ENCODE data around the gene BTRC.

The BTRC gene

GRCh38 chr10:101485681-101486554, 132.0 kb downstream of the BTRC start:
- peak; percentile 42 for DNase-seq

GRCh38 chr10:101487399-101487798, 133.4 kb downstream of the BTRC start:
- DNase-seq, result no peak

GRCh38 chr10:101489355-101489754, 135.4 kb downstream of the BTRC start:
- DNase-seq, result peak; percentile 50

- no peak for DNase-seq
These were observed 136.1 kb downstream of the BTRC start for GRCh38 chr10:101490026-101490425.

DNA sequence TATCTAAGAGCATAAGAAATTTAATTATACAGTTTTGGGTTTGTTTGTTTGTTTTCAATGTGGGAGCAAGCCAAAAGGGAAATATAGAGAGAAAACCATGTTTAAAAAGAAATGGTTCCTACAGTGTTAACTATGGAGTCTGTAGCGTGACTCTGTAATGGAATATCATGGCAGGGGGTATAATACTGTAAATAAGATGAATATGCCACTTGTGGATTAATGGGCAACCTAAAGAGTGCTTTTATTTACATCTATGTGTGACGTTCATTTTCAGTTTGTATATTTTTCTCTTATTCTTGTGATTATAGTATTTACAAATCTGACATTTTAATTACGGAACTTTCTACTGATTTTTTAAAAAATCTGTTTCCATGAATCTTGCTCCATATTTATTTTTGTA, 138.2 kb downstream of the BTRC start:
- peak; percentile 29 for DNase-seq

DNA sequence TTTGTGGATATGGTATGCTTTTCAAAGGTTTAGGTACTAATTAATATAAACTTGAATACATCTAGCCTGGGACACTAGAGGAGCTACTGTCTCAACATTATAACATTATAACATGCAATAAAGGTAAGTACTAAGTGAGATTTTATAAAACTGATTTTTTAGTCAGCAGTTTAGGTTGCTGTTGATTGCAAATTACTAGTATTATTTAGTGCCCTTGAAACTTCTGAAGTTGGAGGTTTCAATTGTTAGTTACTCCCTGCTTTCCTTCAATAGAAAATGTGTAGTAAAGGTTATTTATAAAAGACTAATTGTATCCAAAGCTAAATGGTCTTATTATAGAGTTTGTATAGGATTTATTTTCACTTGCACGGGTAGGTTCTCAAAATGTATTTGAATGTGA, 138.8 kb downstream of the BTRC start:
- no peak for DNase-seq

DNA sequence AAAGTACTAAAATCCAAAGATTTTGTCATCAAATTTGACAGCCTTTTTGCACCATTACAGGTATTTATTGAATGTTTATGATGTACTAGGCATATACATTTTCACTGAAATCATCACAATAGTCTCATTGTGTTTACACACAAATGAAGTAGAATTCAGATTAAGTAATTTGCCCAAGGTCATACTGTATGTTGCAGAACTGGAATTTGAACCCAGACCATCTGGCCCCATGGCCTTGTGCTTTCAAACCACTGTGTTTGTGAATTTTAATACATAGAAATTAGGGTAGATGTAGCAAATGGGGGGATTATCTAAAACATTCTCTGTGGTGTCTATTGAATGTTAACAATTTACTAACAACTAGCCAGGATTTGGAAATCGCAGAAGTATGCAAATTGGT, 139.3 kb downstream of the BTRC start:
- no peak for DNase-seq

DNA sequence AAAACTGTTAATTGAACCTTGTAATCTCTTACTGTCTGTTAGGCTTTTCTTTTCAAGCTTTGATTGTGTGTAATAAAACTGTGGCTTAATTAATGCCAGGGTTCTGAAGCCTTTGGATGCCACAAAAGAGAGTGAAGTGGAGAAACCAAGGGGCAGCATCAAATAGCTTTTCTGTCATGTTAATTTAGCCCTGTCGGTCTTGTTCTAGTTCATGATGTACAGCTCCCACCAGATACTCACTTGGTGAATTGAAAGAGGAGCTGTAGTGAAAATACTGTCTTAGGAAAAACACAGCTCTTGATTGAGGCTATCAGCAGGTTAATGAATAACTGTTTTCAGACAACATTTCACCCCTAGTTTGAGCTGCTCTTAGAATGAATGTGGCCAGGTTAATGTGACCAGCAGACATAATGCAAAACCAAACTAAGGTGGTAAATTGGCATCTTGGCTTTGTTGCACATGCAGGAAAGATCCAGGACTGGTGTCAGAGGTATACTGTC, 139.9 kb downstream of the BTRC start:
- DNase-seq, result no peak

- no peak for DNase-seq
These were observed 140.7 kb downstream of the BTRC start for GRCh38 chr10:101494650-101495049.

DNA sequence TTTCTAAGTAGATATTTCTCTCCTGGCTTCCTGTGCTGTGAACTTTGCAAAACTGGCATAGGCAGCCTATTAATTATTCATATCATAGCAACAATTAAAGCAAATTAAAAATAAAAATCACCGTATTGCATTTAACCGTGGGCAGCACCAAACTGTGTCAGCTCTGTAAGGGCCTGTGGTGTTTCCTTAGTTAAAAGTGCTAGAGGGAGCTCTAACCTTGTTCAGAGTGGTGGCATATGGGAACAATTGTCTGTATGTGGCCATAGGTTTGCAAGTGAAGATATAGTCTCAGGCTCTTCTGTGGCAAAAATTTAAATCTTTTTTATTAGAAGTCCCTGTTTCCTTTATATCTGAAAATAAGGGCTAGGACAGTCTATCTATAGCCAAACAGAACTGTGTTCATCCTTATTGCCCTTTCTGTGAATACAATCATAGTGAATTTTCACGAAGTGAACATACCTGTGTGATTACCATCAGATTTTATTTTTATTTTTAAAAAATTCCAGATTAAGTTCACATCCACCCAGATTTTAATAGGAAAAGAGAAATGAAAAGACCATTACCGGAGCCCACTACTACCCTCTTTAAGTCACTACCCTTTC, 141.5 kb downstream of the BTRC start:
- peak; percentile 0 for DNase-seq

GRCh38 chr10:101504438-101504837, 150.5 kb downstream of the BTRC start:
- no peak for DNase-seq

DNA sequence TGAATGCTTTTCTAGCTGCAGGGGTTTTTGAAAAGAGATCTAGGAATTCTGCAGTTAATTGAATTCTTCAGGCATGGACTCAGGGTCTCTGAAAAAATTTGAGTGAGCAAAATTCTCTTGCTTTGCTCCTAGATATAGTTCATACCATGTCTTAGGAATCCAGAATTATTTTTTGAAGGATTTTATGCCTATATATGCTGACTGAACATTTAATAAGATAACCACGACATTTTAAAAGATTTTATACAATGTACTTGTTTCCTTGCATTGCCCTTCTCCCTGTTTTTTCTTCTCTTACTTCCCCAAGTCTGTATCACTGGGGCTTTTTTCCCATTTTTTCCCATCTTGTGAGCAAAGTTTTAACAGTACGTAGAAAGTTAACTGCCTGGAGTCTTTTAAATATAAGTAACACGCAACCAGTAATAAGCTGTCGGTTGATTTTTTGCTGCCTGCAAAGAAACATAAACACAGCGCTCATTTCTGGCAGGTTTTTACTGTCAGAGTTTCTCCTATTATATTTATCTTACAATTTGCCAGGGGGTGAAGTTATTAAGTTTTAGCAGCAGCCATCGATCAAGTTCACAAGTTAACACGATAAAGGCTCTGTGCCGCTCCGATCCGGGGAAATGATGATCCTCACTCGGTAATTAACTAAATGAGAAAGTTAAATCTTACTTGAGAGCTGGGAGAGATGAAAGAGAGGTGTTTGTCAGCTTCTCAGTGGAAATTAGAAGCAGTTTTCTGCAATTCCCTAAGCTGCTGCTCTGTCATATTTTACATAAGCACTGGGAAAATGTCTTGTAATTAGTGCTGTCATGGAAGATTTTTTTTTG, 153.1 kb downstream of the BTRC start:
- DNase-seq, result no peak

- no peak for DNase-seq
These were observed 153.9 kb downstream of the BTRC start for GRCh38 chr10:101507828-101508227.

GRCh38 chr10:101511938-101512337, 158.0 kb downstream of the BTRC start:
- no peak for DNase-seq

DNA sequence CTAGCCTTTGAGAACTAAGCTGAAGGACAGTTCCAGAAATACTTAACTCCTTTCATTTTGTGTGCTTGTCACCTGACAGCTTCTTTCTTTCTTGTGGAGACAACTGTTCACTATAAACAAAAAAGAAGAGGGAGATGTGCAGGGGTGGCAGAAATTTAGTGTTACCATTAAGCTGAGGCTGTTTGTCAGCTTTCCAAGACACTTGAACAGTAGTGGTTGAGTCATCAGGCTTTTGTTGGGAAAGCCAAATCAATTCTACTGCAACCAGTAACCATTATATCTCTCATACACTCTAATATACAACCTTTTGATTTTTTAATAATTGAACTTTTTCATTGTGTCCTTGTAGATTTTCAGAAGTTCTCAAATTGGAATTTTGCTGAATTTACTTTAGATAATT, 158.8 kb downstream of the BTRC start:
- peak; percentile 32 for DNase-seq

GRCh38 chr10:101513733-101514132, 159.8 kb downstream of the BTRC start:
- no peak for DNase-seq

GRCh38 chr10:101525848-101526247, 171.9 kb downstream of the BTRC start:
- no peak for DNase-seq

- no peak for DNase-seq
These were observed 175.2 kb downstream of the BTRC start for GRCh38 chr10:101529207-101529606.

DNA sequence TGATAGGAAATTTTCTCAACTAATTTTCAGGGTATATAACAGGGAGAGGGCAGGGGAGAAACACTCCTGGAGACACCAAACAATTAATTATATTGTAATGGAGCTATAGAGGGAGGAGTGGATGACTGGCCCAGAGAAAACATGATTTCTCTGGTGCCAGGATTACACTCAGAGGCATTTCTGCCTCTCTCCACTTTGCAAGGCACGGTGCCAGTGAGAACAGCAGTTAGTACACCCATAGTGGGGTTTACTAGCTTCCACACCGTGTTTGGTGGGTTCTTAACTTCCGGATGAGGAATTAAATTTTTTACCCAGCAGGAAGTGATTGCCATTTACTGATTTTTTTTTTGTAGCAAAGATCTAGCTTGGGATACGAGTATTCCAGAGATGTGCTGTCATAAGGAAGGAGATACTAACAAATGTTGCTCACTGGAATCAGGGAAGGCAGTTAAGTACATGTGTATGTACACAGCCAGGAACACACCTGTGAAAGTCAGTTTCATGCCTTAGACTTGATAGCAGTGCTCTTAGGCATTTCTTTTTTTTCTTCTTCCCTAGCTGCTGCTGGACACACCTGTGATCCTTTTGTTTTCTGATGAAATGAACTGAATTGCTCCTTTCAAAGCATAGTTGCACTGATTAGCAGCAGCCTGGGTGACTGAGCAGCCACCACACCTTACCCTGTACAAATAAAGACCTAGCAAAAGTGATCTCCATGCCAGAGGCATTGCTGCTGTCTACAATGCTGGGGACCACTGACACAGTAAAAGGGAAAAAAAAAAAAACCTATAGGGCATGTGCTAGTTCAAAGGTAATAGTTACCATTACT, 176.0 kb downstream of the BTRC start:
- no peak for DNase-seq

DNA sequence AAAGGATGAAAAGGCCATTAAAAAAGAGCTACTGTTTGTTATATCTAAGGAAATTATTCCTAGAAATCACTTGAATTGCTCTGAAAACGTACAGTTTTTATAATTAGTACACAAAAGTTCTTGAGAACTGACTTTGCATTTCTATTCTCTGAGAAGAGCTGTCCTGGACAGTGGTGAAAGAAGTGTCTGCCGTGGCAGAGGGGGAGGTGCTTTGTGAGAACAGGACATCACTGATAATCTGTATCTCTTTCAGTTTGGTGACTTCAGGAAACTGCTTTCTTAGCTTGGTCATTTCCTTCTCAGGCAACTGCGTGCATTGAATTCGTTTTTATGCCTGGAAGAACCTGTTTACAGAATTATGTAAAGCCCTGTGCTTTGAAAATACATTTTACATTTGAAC, 182.0 kb downstream of the BTRC start:
- no peak for DNase-seq

- peak; percentile 3 for DNase-seq
These were observed 182.8 kb downstream of the BTRC start for GRCh38 chr10:101536800-101537199.

GRCh38 chr10:101538446-101538845, 184.5 kb downstream of the BTRC start:
- DNase-seq, result peak; percentile 74

DNA sequence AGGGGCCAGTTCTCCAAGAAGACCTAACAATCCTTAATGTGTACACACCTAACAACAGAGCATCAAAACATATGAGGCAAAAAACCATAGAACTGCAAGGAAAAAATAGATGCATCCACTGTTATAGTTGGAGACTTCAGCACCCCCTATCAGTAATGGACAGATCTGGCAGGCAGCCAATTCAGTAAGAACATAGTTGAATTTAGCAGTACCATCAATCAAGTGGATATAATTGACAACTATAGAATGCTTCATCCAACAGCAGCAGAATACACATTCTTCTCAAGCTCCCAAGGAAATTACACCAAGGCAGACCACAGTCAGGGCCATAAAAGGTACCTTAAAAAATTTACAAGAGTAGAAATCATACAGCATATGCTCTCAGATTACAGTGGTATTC, 191.9 kb downstream of the BTRC start:
- DNase-seq, result peak; percentile 16
